ENCODE results near the gene SERGEF.

The SERGEF gene

DNA sequence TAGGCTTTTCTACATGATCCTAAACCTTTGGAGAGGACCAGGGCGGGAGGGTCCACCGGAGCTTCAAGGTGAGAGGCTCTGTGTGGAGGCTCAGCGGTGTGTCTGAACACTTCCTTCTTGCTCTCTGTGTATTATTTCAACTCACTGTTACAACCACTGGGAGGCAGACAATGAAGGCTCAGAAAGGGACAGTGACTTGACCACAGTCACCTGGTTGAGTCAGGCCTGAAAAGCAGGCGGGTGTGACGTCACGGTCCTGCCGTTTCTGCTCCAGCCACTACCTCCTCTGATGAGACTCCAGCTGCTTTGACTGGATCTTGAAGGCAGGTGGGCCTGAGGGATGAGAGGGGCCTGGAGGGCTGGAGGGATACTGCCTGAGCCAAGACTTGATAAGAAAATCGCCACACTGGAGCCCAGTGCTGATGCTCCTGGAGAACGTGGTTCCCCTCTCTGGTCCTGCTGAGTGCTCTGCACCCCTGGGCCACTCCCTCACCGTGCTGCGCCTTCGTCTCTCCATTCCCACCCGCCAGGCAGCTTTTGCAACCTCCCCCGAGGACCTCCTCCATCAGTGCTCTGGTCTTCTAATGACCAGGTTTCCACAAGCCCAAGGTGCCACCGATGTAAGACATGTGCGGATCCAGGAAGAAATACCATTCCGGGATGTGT lies 250.4 kb downstream of the SERGEF start:
- Histone ChIP-seq H3K27me3 (ENCODE audit: control insufficient read depth, insufficient read depth, low read length) (no peaks in the 10 kb centered on the region), H3K9ac (ENCODE audit: low read depth, low read length) (no peak overlapping the region), H3K4me3 (ENCODE audit: low read depth, low read length) (no peak overlapping the region), H3K36me3 (ENCODE audit: control insufficient read depth, insufficient read depth, low read length) (no peaks in the 10 kb centered on the region), H3K4me1 (ENCODE audit: control insufficient read depth, insufficient read depth, low read length) (no peaks in the 10 kb centered on the region), H3K9me3 (ENCODE audit: control insufficient read depth, insufficient read depth, low read length) (no peaks in the 10 kb centered on the region)

DNA sequence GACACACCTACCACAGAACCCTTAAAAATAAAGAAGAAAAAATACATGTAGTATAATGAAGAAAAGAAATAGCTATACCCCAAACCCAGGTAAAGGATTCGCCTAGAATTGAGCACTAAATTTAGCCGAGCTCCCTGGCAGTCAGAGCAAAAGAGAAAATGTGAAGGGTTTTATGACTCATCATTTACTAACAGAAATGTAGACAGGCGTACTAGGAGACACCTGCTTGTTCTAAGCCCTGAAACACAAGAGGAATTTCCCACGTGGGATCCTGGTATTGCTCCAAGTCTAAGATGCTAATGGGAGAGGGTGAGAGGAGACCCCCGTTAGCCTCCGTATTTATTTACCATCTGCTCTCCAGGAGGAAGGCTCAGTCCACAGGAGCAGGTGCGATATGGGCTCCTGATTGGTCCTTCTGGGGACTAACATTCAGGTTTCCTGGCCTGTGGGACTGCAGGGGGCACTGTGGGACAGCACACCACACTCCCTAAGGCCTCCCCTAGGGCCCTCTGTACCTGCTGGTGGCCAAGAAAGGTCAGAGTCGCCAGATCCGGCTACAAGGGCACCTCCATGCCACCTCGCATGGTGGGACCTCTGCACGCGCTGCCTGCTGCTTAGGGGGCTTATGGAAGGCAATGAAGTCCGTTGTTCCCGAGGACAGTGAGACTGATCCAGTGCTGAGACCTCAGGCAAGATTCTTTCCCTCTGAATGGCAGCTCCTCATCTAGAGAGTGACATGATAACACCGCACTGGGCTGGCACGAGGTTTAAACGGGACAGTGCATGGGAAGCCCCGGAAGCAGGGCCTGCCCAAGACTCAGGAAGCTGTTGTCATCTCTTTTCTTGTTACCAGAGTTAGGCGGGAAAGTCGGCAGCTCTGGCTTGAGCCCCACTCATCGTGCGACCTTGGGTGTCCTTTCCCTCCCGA lies 252.5 kb downstream of the SERGEF start:
- H3K9ac ChIP-seq (ENCODE audit: low read depth, low read length): no peak overlapping the region
- H3K36me3 ChIP-seq (ENCODE audit: control insufficient read depth, insufficient read depth, low read length): no peaks in the 10 kb centered on the region
- no peaks in the 10 kb centered on the region for H3K9me3 ChIP-seq (ENCODE audit: control insufficient read depth, insufficient read depth, low read length)
- H3K4me3 ChIP-seq (ENCODE audit: low read depth, low read length): no peak overlapping the region
- H3K27me3 ChIP-seq (ENCODE audit: control insufficient read depth, insufficient read depth, low read length): no peaks in the 10 kb centered on the region
- no peaks in the 10 kb centered on the region for H3K4me1 ChIP-seq (ENCODE audit: control insufficient read depth, insufficient read depth, low read length)

DNA sequence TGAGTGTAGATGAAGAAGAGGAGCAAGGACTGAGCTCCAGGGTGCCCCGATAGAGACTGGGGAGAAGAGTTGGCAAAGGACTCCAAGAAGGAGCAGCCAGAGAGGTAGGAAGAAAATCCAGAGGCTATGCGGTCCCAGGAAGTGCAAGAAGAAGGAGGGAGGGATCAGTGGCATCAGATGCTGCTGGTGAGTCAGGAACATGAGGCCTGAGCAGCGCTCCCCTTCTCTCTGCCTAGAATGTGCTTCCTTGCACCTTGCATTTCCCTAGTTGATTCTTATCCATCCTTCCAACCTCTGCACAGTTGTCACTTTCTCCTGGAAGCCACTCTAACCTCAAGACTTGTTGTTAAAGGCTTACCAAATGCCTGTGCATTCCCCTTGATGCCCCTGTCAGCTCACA lies 257.0 kb downstream of the SERGEF start:
- no peaks in the 10 kb centered on the region for H3K36me3 ChIP-seq (ENCODE audit: control insufficient read depth, insufficient read depth, low read length)

DNA sequence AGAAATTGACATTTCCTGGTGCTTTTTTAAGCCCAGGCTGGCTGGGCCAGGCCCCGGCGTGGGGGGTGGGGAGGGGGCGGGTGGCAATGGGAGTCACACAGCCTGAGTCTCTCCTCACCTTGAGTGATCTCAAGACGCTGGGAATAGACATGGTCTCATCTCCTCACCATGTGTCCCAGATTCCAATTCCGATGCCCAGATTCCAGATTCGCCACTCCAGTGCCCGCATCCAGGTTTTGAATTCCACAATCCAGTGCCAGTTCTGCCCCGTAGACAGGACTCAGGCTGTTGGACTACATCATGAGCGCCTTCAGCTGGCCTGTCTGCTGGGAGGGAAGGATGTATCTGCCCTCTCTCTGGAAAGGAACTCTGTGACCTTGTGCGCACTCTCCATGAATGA lies 259.2 kb downstream of the SERGEF start:
- H3K4me3 ChIP-seq (ENCODE audit: low read depth, low read length): no peak overlapping the region
- no peaks in the 10 kb centered on the region for H3K36me3 ChIP-seq (ENCODE audit: control insufficient read depth, insufficient read depth, low read length)
- H3K9me3 ChIP-seq (ENCODE audit: control insufficient read depth, insufficient read depth, low read length): no peaks in the 10 kb centered on the region
- H3K9ac ChIP-seq (ENCODE audit: low read depth, low read length): no peak overlapping the region
- no peaks in the 10 kb centered on the region for H3K27me3 ChIP-seq (ENCODE audit: control insufficient read depth, insufficient read depth, low read length)
- no peaks in the 10 kb centered on the region for H3K4me1 ChIP-seq (ENCODE audit: control insufficient read depth, insufficient read depth, low read length)

More for the DNA sequence above, 257.0 kb downstream of the SERGEF start:
- H3K9ac ChIP-seq (ENCODE audit: low read depth, low read length): no peak overlapping the region
- no peaks in the 10 kb centered on the region for H3K27me3 ChIP-seq (ENCODE audit: control insufficient read depth, insufficient read depth, low read length)
- H3K4me3 ChIP-seq (ENCODE audit: low read depth, low read length): no peak overlapping the region
- H3K9me3 ChIP-seq (ENCODE audit: control insufficient read depth, insufficient read depth, low read length): no peaks in the 10 kb centered on the region
- H3K4me1 ChIP-seq (ENCODE audit: control insufficient read depth, insufficient read depth, low read length): no peaks in the 10 kb centered on the region

DNA sequence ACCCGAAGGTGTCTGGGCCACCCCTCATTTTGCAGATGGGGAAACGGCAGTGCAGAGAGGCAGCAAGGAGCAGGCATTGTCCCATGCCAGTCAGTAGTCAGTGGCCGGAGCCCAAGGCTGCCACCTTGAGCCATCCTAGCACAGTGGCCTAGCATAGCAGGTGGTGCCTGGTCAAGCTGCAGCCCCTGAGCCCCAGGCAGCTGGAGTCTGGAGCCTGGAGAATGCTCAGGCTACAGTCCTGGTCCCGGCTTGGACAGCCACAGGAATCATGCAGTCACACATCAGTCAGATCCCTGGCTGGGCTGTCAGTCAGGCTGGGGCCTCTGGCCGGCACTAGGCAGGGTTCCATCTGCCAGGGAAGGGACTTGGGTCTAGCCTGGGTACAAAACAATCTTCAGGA lies 259.7 kb downstream of the SERGEF start:
- Histone ChIP-seq H3K36me3 (ENCODE audit: control insufficient read depth, insufficient read depth, low read length) (no peaks in the 10 kb centered on the region), H3K9me3 (ENCODE audit: control insufficient read depth, insufficient read depth, low read length) (no peaks in the 10 kb centered on the region), H3K4me1 (ENCODE audit: control insufficient read depth, insufficient read depth, low read length) (no peaks in the 10 kb centered on the region), H3K4me3 (ENCODE audit: low read depth, low read length) (no peak overlapping the region), H3K9ac (ENCODE audit: low read depth, low read length) (no peak overlapping the region), H3K27me3 (ENCODE audit: control insufficient read depth, insufficient read depth, low read length) (no peaks in the 10 kb centered on the region)

DNA sequence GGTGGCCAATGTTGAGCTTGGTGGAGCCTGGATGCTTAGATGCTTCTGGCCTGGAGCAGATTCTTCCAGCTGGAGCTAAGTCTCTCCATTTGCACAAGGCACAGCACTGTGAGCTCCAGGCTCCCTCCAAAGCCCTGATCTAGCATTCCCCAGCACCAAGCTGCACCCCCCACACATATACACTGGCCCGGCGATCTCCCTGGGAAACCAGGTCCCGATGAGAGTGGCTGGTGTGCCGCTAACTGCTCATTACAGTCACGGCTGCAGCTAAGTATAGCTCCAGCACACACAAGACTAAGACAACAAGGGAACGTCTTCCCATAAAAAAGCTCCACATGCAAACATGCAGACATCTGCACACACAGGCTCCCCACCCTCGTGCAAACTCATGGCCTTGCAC lies 260.7 kb downstream of the SERGEF start:
- no peaks in the 10 kb centered on the region for H3K9me3 ChIP-seq (ENCODE audit: control insufficient read depth, insufficient read depth, low read length)
- H3K27me3 ChIP-seq (ENCODE audit: control insufficient read depth, insufficient read depth, low read length): no peaks in the 10 kb centered on the region
- no peaks in the 10 kb centered on the region for H3K36me3 ChIP-seq (ENCODE audit: control insufficient read depth, insufficient read depth, low read length)
- H3K4me3 ChIP-seq (ENCODE audit: low read depth, low read length): no peak overlapping the region
- no peaks in the 10 kb centered on the region for H3K4me1 ChIP-seq (ENCODE audit: control insufficient read depth, insufficient read depth, low read length)
- H3K9ac ChIP-seq (ENCODE audit: low read depth, low read length): no peak overlapping the region

DNA sequence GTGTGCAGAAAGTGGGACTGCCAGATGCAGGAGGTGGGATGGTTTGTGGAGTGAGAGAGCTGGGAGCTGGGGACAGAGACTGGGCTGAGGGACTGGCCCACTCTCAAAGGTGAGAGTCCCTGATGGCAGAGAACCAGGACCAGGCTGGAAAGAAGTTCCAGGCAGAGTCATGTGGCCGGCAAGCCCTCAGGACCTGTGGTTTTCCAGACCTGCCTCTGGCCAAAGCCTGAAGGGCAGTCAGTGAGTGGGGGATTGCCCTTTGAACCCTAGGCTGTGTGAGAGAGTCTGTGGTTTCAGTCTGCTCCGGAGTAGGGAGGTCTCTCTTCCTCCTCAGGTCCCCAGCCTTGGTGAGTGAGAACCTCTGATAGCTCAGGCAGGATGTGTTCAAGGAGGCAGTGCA lies 261.3 kb downstream of the SERGEF start:
- H3K36me3 ChIP-seq (ENCODE audit: control insufficient read depth, insufficient read depth, low read length): no peaks in the 10 kb centered on the region
- H3K9me3 ChIP-seq (ENCODE audit: control insufficient read depth, insufficient read depth, low read length): no peaks in the 10 kb centered on the region
- no peak overlapping the region for H3K4me3 ChIP-seq (ENCODE audit: low read depth, low read length)
- H3K27me3 ChIP-seq (ENCODE audit: control insufficient read depth, insufficient read depth, low read length): no peaks in the 10 kb centered on the region
- H3K4me1 ChIP-seq (ENCODE audit: control insufficient read depth, insufficient read depth, low read length): no peaks in the 10 kb centered on the region
- H3K9ac ChIP-seq (ENCODE audit: low read depth, low read length): no peak overlapping the region

DNA sequence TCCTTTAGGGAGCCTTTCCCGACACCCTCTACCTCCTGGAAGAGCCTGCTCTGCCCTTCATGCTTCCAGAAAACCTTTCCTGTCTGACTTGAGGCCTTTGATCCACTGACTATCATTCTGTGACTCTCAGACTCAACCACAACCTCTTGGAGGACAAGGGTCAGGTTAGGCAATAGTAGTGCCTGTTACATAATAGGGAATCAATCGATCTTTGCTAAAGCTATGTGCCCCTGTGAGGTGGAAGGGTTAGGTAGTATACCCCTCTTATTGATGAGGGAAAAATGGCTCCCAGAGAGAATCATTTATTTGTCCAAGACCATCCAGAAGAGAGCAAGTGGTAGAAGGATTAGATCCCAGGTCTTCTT lies 262.1 kb downstream of the SERGEF start:
- H3K4me3 ChIP-seq (ENCODE audit: low read depth, low read length): no peak overlapping the region
- H3K36me3 ChIP-seq (ENCODE audit: control insufficient read depth, insufficient read depth, low read length): no peaks in the 10 kb centered on the region
- H3K9me3 ChIP-seq (ENCODE audit: control insufficient read depth, insufficient read depth, low read length): no peaks in the 10 kb centered on the region
- H3K27me3 ChIP-seq (ENCODE audit: control insufficient read depth, insufficient read depth, low read length): no peaks in the 10 kb centered on the region
- no peaks in the 10 kb centered on the region for H3K4me1 ChIP-seq (ENCODE audit: control insufficient read depth, insufficient read depth, low read length)
- H3K9ac ChIP-seq (ENCODE audit: low read depth, low read length): no peak overlapping the region

DNA sequence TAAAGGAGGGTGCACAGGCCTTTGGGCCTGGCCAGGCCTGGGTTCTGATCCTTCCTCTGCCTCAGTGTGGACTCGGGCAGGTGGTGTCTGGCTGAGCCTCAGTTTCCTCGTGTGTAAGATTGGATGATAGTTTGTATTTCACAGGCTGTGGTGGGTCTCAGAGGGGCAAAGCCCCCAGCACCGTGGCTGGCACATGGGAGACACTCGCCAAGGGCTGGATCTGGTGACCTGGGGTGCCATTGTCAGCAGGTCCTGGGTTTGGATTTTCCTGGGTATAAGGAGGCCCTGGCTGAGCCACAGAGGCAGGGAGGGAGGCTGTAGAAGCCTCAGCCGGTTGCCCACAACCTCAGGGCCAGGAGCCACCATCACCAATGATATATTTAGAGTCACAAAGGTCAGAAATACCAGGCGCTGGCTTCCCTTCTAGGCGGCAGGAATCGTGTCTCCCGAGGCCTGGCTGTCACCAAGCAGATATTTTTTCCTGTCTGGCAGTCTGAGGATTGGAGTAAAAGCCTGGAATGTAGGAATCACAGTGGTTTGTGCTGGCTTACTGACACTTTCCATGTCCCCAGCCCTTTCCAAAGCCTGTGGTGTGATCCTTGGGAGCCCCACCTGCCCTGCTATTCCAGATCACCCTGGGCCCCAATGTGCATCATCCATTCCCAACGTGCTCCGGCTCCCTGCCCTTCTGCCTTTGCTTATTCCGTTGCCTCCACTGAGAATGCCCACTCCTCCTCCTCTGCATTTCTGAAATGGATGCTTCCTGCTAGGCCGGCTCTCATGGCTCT lies 262.6 kb downstream of the SERGEF start:
- Histone ChIP-seq H3K9ac (ENCODE audit: low read depth, low read length) (no peak overlapping the region), H3K4me1 (ENCODE audit: control insufficient read depth, insufficient read depth, low read length) (no peaks in the 10 kb centered on the region), H3K27me3 (ENCODE audit: control insufficient read depth, insufficient read depth, low read length) (no peaks in the 10 kb centered on the region), H3K9me3 (ENCODE audit: control insufficient read depth, insufficient read depth, low read length) (no peaks in the 10 kb centered on the region), H3K36me3 (ENCODE audit: control insufficient read depth, insufficient read depth, low read length) (no peaks in the 10 kb centered on the region), H3K4me3 (ENCODE audit: low read depth, low read length) (no peak overlapping the region)

DNA sequence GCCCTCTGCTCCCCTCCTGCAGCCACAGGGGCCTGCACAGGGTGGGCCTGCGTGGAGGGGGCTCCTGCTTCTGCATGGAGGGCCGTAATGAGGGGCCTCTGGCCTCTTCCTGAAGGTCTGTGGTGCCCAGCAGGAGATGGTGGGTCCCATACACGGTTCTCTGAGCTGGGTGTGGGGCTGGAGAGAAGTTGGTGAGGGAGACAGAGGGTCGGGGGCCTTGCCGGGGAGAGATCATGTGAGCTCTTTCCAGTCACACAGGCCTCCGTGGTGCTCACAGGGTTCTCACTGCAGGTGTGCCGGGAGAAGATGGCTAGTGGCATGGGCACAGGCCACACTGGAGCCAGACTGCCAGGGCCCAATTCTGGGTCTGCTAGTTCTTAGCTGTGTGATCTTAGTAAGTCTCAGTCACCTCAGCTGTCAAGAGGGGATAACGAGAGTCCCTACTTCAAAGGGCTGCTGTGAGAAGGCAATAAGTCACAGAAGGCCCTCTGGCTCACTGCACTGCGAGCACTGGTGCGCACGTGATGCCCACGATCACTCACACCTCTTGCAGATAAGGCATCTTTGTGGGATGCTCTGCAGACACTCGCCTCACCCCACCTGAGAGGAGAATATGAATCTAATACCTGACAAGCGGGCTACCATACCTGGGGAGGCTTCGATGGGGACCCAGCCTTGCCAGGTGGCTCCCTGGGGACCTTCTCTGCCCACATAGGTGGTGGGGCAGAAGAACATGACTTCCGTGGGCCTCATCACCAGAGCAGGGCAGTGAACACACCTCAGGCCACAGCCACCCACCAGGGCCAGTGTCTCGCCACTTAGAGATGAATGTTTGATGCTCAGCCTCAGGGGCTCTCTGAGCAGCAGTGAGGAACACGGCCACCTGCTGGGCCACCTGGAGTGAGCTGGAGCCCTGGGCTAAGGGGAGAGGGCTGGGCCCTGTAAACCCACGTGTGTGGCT lies 263.8 kb downstream of the SERGEF start:
- no peaks in the 10 kb centered on the region for H3K36me3 ChIP-seq (ENCODE audit: control insufficient read depth, insufficient read depth, low read length)
- H3K9me3 ChIP-seq (ENCODE audit: control insufficient read depth, insufficient read depth, low read length): no peaks in the 10 kb centered on the region
- no peaks in the 10 kb centered on the region for H3K4me1 ChIP-seq (ENCODE audit: control insufficient read depth, insufficient read depth, low read length)
- H3K4me3 ChIP-seq (ENCODE audit: low read depth, low read length): no peak overlapping the region
- no peaks in the 10 kb centered on the region for H3K27me3 ChIP-seq (ENCODE audit: control insufficient read depth, insufficient read depth, low read length)
- no peak overlapping the region for H3K9ac ChIP-seq (ENCODE audit: low read depth, low read length)

DNA sequence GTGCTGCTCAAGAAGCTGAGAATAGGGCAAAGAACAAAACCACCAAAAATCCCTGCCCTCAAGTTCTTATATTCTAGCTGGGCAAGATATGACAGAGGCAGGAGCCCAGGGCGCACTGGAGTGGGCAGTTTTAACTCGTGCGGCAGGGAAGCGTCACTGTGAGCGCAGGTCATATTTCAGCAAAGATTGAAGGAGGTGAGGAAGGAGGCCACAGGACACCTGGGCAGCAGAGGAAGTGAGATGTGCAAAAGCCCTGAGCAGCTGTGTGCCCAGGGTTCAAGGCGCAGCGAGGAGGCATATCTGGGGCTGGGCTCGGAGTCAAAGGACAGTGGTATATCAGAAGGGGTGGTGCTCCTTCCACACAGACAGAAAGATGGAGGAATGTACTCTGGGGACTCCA lies 264.8 kb downstream of the SERGEF start:
- Histone ChIP-seq H3K4me1 (ENCODE audit: control insufficient read depth, insufficient read depth, low read length) (no peaks in the 10 kb centered on the region), H3K27me3 (ENCODE audit: control insufficient read depth, insufficient read depth, low read length) (no peaks in the 10 kb centered on the region), H3K9ac (ENCODE audit: low read depth, low read length) (no peak overlapping the region), H3K9me3 (ENCODE audit: control insufficient read depth, insufficient read depth, low read length) (no peaks in the 10 kb centered on the region), H3K4me3 (ENCODE audit: low read depth, low read length) (no peak overlapping the region), H3K36me3 (ENCODE audit: control insufficient read depth, insufficient read depth, low read length) (no peaks in the 10 kb centered on the region)

Measured in iPS-15b (cell line).